Panc1 (cell line): Measurements from ENCODE around the gene ARL10. TPM values are rescaled to one million over a fixed set of nuclear protein-coding genes. Genes with fewer than 3 reads are reported as not detected.

Experiments
- ATAC-seq: fragments of 200-7000 bp; cut with Tn5 transposase; 2 replicates; pipeline ENCODE4 v1.9.1; 2020; ENCODE audit warnings: mild to moderate bottlenecking, moderate library complexity
- BruUV-seq: library from RNA; stranded (reverse); fragments of 400-500 nt; replicated peaks from 2 replicates; lab custom pipeline; 2021; lab: Mats Ljungman, UMichigan
- CTCF ChIA-PET: fragments of 300-600 bp; sonication (Branson Sonifier 250); formaldehyde crosslinking; loops from one replicate; lab custom pipeline; 2022; ENCODE audit warnings: antibody characterized with exemption; lab: Charles Lee
- POLR2A ChIA-PET: fragments of 300-600 bp; sonication (Branson Sonifier 250); formaldehyde crosslinking; loops from one replicate; lab custom pipeline; 2022; ENCODE audit warnings: antibody characterized with exemption; lab: Charles Lee
- DNase-seq: peaks from one replicate; pipeline ENCODE4 v3.0.0-alpha.2; 2010; ENCODE audit warnings: low read depth, low spot score
- H3K27ac ChIP-seq: 2 replicates; pipeline ENCODE4 v1.5.1; 2011; ENCODE audit warnings: mild to moderate bottlenecking, low read length, inconsistent platforms
- H3K27me3 ChIP-seq: fragments of 200-500 bp; sonication (Bioruptor generic); 2 replicates; pipeline ENCODE4 v1.6.0; 2014; ENCODE audit warnings: low read length, inconsistent platforms; ENCODE audit not compliant: control insufficient read depth, insufficient read depth
- H3K36me3 ChIP-seq: fragments of 200-500 bp; sonication (Bioruptor generic); 2 replicates; pipeline ENCODE4 v1.5.1; 2014; ENCODE audit warnings: inconsistent platforms, mild to moderate bottlenecking, low read length, moderate library complexity; ENCODE audit not compliant: control insufficient read depth, insufficient read depth
- H3K4me1 ChIP-seq: 2 replicates; pipeline ENCODE4 v1.5.1; 2011; ENCODE audit warnings: inconsistent platforms, mild to moderate bottlenecking, low read length, moderate library complexity; ENCODE audit not compliant: control insufficient read depth, insufficient read depth
- H3K4me3 ChIP-seq, 2 experiments: 2 replicates each; pipeline ENCODE4 v1.5.1; 2011 to 2012; ENCODE audit warnings: low read depth in 2 of 2, low read length in 2 of 2, mild to moderate bottlenecking in 2 of 2, inconsistent platforms in 1 of 2, moderate library complexity in 1 of 2
- H3K9me3 ChIP-seq: fragments of 200-500 bp; sonication (Bioruptor generic); 2 replicates; pipeline ENCODE4 v1.5.1; 2014; ENCODE audit warnings: low read depth, mild to moderate bottlenecking, inconsistent platforms, low read length, moderate library complexity; ENCODE audit not compliant: control insufficient read depth, insufficient read depth
- CTCF ChIP-seq: fragments of 450-650 bp; IDR thresholded peaks from 2 replicates; pipeline ENCODE4 v1.5.1; 2017; ENCODE audit warnings: mild to moderate bottlenecking
- POLR2AphosphoS5 ChIP-seq: IDR thresholded peaks from 2 replicates; pipeline ENCODE4 v1.6.1; 2012; ENCODE audit warnings: mild to moderate bottlenecking, low read depth, low read length, moderate library complexity
- REST ChIP-seq, 2 experiments: IDR thresholded peaks; 2 replicates each; pipeline ENCODE4 v1.6.1; 2011 to 2012; ENCODE audit warnings: low read depth in 2 of 2, control low read depth in 1 of 2, low read length in 1 of 2, mild to moderate bottlenecking in 1 of 2, moderate library complexity in 1 of 2; ENCODE audit not compliant: insufficient read depth in 1 of 2
- SIN3A ChIP-seq: IDR thresholded peaks from 2 replicates; pipeline ENCODE4 v1.6.1; 2012; ENCODE audit warnings: low read depth, mild to moderate bottlenecking, low read length, moderate library complexity, borderline replicate concordance; ENCODE audit not compliant: insufficient read depth
- TCF7L2 ChIP-seq: IDR thresholded peaks from 2 replicates; pipeline ENCODE4 v1.6.1; 2011; ENCODE audit warnings: mild to moderate bottlenecking, low read depth, low read length, inconsistent platforms
- in situ Hi-C: cut with HindIII; loops from 2 replicates; pipeline ENCODE4 v1.10.0; 2016; ENCODE audit warnings: low sequenced_read_pairs, low pct_unique_long_range_greater_than_20kb
- intact Hi-C: fragments of 100-400 bp; cut with micrococcal nuclease; formaldehyde crosslinking; loops from one replicate; pipeline ENCODE4 v1.10.0; 2022; ENCODE audit not compliant: unreplicated experiment
- total RNA-seq: library from RNA; stranded (reverse); gene quantifications from one replicate; pipeline ENCODE4 v1.2.1, GENCODE V29; 2021; ENCODE audit not compliant: unreplicated experiment

The ARL10 gene
- total RNA-seq, 1 experiment from 2014 or later, result 2.0 TPM

- ChIA-PET POLR2A (no interaction called here), CTCF (no interaction called here)
- Histone ChIP-seq H3K9me3 (no peaks in the 10 kb centered on the region), H3K27ac (no peak overlapping the region), H3K4me1 (no peaks in the 10 kb centered on the region), H3K27me3 (no peaks in the 10 kb centered on the region), H3K4me3 (no peak overlapping the region), H3K36me3 (no peaks in the 10 kb centered on the region)
- BruUV-seq, result no TSS peak
- DNase-seq, result no peak
- in situ Hi-C loops, result no loop called here
- intact Hi-C loops, result no loop called here
- TF ChIP-seq CTCF (no peak), REST (IDR thresholded peaks at IDR 0.05; ENCODE audit: insufficient read depth in 1 of 2, low read depth in 2 of 2, low read length in 1 of 2) (no peak), SIN3A (no peak), POLR2AphosphoS5 (no peak), TCF7L2 (no peak)
- ATAC-seq, result no peak
Measured at GRCh38 chr5:176337913-176338312, 27.4 kb upstream of the ARL10 start.

- in situ Hi-C loops (no loop called here), intact Hi-C loops (no loop called here)
- no TSS peak for BruUV-seq
- Histone ChIP-seq H3K4me3 (no peak overlapping the region), H3K36me3 (no peaks in the 10 kb centered on the region), H3K9me3 (no peaks in the 10 kb centered on the region), H3K4me1 (no peaks in the 10 kb centered on the region), H3K27ac (no peak overlapping the region), H3K27me3 (no peaks in the 10 kb centered on the region)
- ATAC-seq (no peak), DNase-seq (no peak)
- TF ChIP-seq CTCF (no peak), TCF7L2 (no peak), POLR2AphosphoS5 (no peak), SIN3A (no peak), REST (IDR thresholded peaks at IDR 0.05; ENCODE audit: insufficient read depth in 1 of 2, low read depth in 2 of 2, low read length in 1 of 2) (no peak)
- ChIA-PET POLR2A (no interaction called here), CTCF (no interaction called here)
Measured at GRCh38 chr5:176339304-176339703, 26.0 kb upstream of the ARL10 start.
